Thyroid gland (tissue), 4 donors: ENCODE results near the gene ACAT2.

ENCODE experiments used
- POLR2A ChIP-seq, 2 donors: fragments of 450-650 bp; IDR thresholded peaks; one replicate each; pipeline ENCODE4 v1.6.1; 2017; ENCODE audit warnings: antibody characterized with exemption in 2 of 2, mild to moderate bottlenecking in 2 of 2, moderate library complexity in 1 of 2
- TF ChIP-seq, protein P1 (sequence below), 6 experiments: fragments of 200-600 bp in 3 of 6; fragments of 450-650 bp in 3 of 6; sonication (generic) in 3 of 6; IDR thresholded peaks; one replicate each; pipeline ENCODE4 v1.5.1; 2016 to 2019; ENCODE audit warnings: antibody characterized with exemption in 6 of 6, mild to moderate bottlenecking in 2 of 6, inconsistent platforms in 1 of 6, moderate library complexity in 1 of 6

DNA sequence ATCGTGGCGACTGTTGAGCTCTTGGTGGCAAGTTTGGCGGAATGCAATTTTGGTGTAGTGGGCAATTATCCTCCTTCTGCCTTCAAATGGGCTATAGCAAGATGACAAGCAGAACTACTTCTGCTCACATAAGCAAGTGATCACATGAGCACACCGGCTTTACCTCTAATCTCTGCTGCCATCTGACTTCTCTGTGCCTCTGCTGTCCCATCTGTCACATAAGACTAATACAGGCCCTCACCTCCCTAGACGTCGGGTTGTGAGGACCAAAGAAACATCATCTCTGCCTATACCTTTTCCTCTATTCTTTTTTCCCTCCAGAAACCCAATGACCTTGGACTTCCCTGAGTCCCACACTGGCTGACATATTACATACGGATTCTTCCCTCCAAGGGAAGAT, 47.9 kb upstream of the ACAT2 start:
- TF ChIP-seq, protein P1, sequence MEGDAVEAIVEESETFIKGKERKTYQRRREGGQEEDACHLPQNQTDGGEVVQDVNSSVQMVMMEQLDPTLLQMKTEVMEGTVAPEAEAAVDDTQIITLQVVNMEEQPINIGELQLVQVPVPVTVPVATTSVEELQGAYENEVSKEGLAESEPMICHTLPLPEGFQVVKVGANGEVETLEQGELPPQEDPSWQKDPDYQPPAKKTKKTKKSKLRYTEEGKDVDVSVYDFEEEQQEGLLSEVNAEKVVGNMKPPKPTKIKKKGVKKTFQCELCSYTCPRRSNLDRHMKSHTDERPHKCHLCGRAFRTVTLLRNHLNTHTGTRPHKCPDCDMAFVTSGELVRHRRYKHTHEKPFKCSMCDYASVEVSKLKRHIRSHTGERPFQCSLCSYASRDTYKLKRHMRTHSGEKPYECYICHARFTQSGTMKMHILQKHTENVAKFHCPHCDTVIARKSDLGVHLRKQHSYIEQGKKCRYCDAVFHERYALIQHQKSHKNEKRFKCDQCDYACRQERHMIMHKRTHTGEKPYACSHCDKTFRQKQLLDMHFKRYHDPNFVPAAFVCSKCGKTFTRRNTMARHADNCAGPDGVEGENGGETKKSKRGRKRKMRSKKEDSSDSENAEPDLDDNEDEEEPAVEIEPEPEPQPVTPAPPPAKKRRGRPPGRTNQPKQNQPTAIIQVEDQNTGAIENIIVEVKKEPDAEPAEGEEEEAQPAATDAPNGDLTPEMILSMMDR (IDR thresholded peaks at IDR 0.05): no peak
- TF ChIP-seq POLR2A (IDR thresholded peaks at IDR 0.05): no peak
